ENCODE results near the gene AP1G2. TPM values are rescaled to one million over a fixed set of nuclear protein-coding genes. Genes with fewer than 3 reads are reported as not detected.
"Not testable (repeated sequence)": the region's sequence is repeated elsewhere in the genome, so short reads cannot be mapped to it uniquely, and the experiment has no call there.

Gene AP1G2
- total and polyA plus RNA-seq, 8 donors = 39.1 to 531 (median 189) TPM

- Histone ChIP-seq H3K4me3 (no peak overlapping the region), H3K4me1 (peaks cover 45 to 51% (median 48%) of the 10 kb centered on the region in 4 donors), H3K27ac (peak overlapping the region; percentile 69 to 87 (median 80)), H3K9me3 (no peaks in the 10 kb centered on the region), H3K36me3 (no peaks in the 10 kb centered on the region), H3K27me3 (no peaks in the 10 kb centered on the region)
- TF ChIP-seq CTCF (IDR thresholded peaks at IDR 0.05) (no peak), POLR2AphosphoS5 (IDR thresholded peaks at IDR 0.05) (no peak), POLR2A (IDR thresholded peaks at IDR 0.05) (no peak), EP300 (IDR thresholded peaks at IDR 0.05) (no peak)
- intact Hi-C loops (cut with DNase I; ENCODE audit: low total_unique reads) = no loop called here
- DNase-seq = no peak
- 24 to 46% (median 41%) methylated on average over 2 of the region's 2 CpGs for WGBS, 5 donors
Observed at GRCh38 chr14:23610090-23610814, 42.7 kb upstream of the AP1G2 start.

GRCh38 chr14:23609411-23610089, 42.0 kb upstream of the AP1G2 start:
- WGBS, 5 donors = 35 to 51% (median 38%) methylated on average over 6 to 7 of the region's 7 CpGs
- H3K27ac ChIP-seq = peak overlapping the region; percentile 69 to 87 (median 71)

GRCh38 chr14:23609001-23609400, 41.4 kb upstream of the AP1G2 start:
- Histone ChIP-seq H3K36me3 (no peaks in the 10 kb centered on the region), H3K4me3 (no peak overlapping the region), H3K4me1 (peaks cover 37 to 43% (median 40%) of the 10 kb centered on the region in 4 donors), H3K27ac (peak overlapping the region in 2 of 5 donors; percentile 85 to 87), H3K27me3 (no peaks in the 10 kb centered on the region), H3K9me3 (no peaks in the 10 kb centered on the region)
- intact Hi-C loops (cut with DNase I; ENCODE audit: low total_unique reads) = no loop called here
- WGBS, 5 donors = 75 to 93% (median 87%) methylated on average over 3 of the region's 3 CpGs
- no peak for DNase-seq
- no peak for TF ChIP-seq POLR2AphosphoS5 (IDR thresholded peaks at IDR 0.05)
- no peak for TF ChIP-seq EP300 (IDR thresholded peaks at IDR 0.05)
- no peak for TF ChIP-seq POLR2A (IDR thresholded peaks at IDR 0.05)
- no peak for TF ChIP-seq CTCF (IDR thresholded peaks at IDR 0.05)

More at GRCh38 chr14:23609411-23610089, 42.0 kb upstream of the AP1G2 start:
- intact Hi-C loops (cut with DNase I; ENCODE audit: low total_unique reads); H3K4me3 ChIP-seq; H3K9me3 ChIP-seq; H3K27me3 ChIP-seq; H3K36me3 ChIP-seq: not testable (repeated sequence)
- peaks cover 40 to 47% (median 45%) of the 10 kb centered on the region in 4 donors for H3K4me1 ChIP-seq
- peak in 1 of 2 donors; percentile 54 for DNase-seq
- peak in 1 of 3 donors; percentile 23 for TF ChIP-seq POLR2AphosphoS5 (IDR thresholded peaks at IDR 0.05)

GRCh38 chr14:23608454-23608853, 40.9 kb upstream of the AP1G2 start:
- H3K27me3 ChIP-seq = no peaks in the 10 kb centered on the region
- no peaks in the 10 kb centered on the region for H3K9me3 ChIP-seq
- no peak for TF ChIP-seq CTCF (IDR thresholded peaks at IDR 0.05)
- TF ChIP-seq POLR2AphosphoS5 (IDR thresholded peaks at IDR 0.05) = no peak
- TF ChIP-seq POLR2A (IDR thresholded peaks at IDR 0.05) = no peak
- TF ChIP-seq EP300 (IDR thresholded peaks at IDR 0.05) = no peak
- no peaks in the 10 kb centered on the region for H3K36me3 ChIP-seq
- DNase-seq = peak in 1 of 2 donors; percentile 81
- H3K4me3 ChIP-seq = no peak overlapping the region
- peak overlapping the region in 3 of 5 donors; percentile 9 to 87 (median 28) for H3K27ac ChIP-seq
- WGBS, 5 donors = 16 to 32% (median 26%) methylated on average over 1 of the region's 1 CpG
- intact Hi-C loops (cut with DNase I; ENCODE audit: low total_unique reads) = no loop called here
- H3K4me1 ChIP-seq = peaks cover 35 to 43% (median 39%) of the 10 kb centered on the region in 4 donors
